ENCODE measurements around the gene BANK1. TPM values are rescaled to one million over a fixed set of nuclear protein-coding genes. Genes with fewer than 3 reads are reported as not detected.

Gene BANK1
- total RNA-seq, 1 experiment from 2014 or later: 52.6 TPM

- peak; percentile 51 for DNase-seq
- H2AFZ ChIP-seq (ENCODE audit: low read length): 0 out of 2 replicates have a peak overlapping the region, but pooled peaks have one; percentile 46
- peak overlapping the region; percentile 91 for H3K4me3 ChIP-seq (ENCODE audit: low read length)
- H3K27ac ChIP-seq (ENCODE audit: low read length): peak overlapping the region; percentile 93
- no peaks in the 10 kb centered on the region for H3K9me3 ChIP-seq (ENCODE audit: low read length)
- H4K20me1 ChIP-seq (ENCODE audit: insufficient read depth, low read depth, low read length): no peaks in the 10 kb centered on the region
- peak overlapping the region; percentile 98 for H3K4me2 ChIP-seq (ENCODE audit: low read depth, low read length, poor library complexity, severe bottlenecking)
- peaks cover 73% of the 10 kb centered on the region for H3K4me1 ChIP-seq (ENCODE audit: low read length)
- peak overlapping the region; percentile 94 for H3K9ac ChIP-seq (ENCODE audit: low read length)
- no peaks in the 10 kb centered on the region for H3K9me2 ChIP-seq (replicated peaks; ENCODE audit: insufficient read depth, low read length)
- H3K36me3 ChIP-seq (ENCODE audit: insufficient read depth, low read length): no peaks in the 10 kb centered on the region
- peaks cover 62% of the 10 kb centered on the region for H3K79me2 ChIP-seq (ENCODE audit: low read length)
- H3K27me3 ChIP-seq (ENCODE audit: low read length): no peaks in the 10 kb centered on the region
These were observed 1.6 kb downstream of the BANK1 start for GRCh38 chr4:101792056-101792590.

- peak overlapping the region; percentile 98 for H3K4me2 ChIP-seq (ENCODE audit: low read depth, low read length, poor library complexity, severe bottlenecking)
- H3K9me3 ChIP-seq (ENCODE audit: low read length): no peaks in the 10 kb centered on the region
- no peak overlapping the region for H2AFZ ChIP-seq (ENCODE audit: low read length)
- no peaks in the 10 kb centered on the region for H3K27me3 ChIP-seq (ENCODE audit: low read length)
- H3K4me3 ChIP-seq (ENCODE audit: low read length): peak overlapping the region; percentile 23; the same call in 1 of the 2 replicates
- H3K9ac ChIP-seq (ENCODE audit: low read length): peak overlapping the region; percentile 24; the same call in 1 of the 2 replicates
- DNase-seq: peak; percentile 47
- H3K9me2 ChIP-seq (replicated peaks; ENCODE audit: insufficient read depth, low read length): no peaks in the 10 kb centered on the region
- H4K20me1 ChIP-seq (ENCODE audit: insufficient read depth, low read depth, low read length): no peaks in the 10 kb centered on the region
- H3K79me2 ChIP-seq (ENCODE audit: low read length): peaks cover 75% of the 10 kb centered on the region
- H3K27ac ChIP-seq (ENCODE audit: low read length): peak overlapping the region; percentile 93
- peaks cover 4% of the 10 kb centered on the region; the same call in 1 of the 2 replicates for H3K36me3 ChIP-seq (ENCODE audit: insufficient read depth, low read length)
- H3K4me1 ChIP-seq (ENCODE audit: low read length): peaks cover 73% of the 10 kb centered on the region
These were observed 2.9 kb downstream of the BANK1 start for GRCh38 chr4:101793397-101793796.

GRCh38 chr4:101794806-101795205 is 4.3 kb downstream of the BANK1 start:
- H3K27me3 ChIP-seq (ENCODE audit: low read length): no peaks in the 10 kb centered on the region
- no peaks in the 10 kb centered on the region for H3K9me2 ChIP-seq (replicated peaks; ENCODE audit: insufficient read depth, low read length)
- no peak overlapping the region for H2AFZ ChIP-seq (ENCODE audit: low read length)
- H3K9ac ChIP-seq (ENCODE audit: low read length): no peak overlapping the region
- H3K9me3 ChIP-seq (ENCODE audit: low read length): no peaks in the 10 kb centered on the region
- no peak overlapping the region for H3K4me2 ChIP-seq (ENCODE audit: low read depth, low read length, poor library complexity, severe bottlenecking)
- peaks cover 65% of the 10 kb centered on the region for H3K4me1 ChIP-seq (ENCODE audit: low read length)
- H3K27ac ChIP-seq (ENCODE audit: low read length): peak overlapping the region; percentile 60; the same call in 1 of the 2 replicates
- H3K79me2 ChIP-seq (ENCODE audit: low read length): peaks cover 75% of the 10 kb centered on the region
- DNase-seq: no peak
- no peak overlapping the region for H3K4me3 ChIP-seq (ENCODE audit: low read length)
- no peaks in the 10 kb centered on the region for H4K20me1 ChIP-seq (ENCODE audit: insufficient read depth, low read depth, low read length)
- peaks cover 4% of the 10 kb centered on the region; the same call in 1 of the 2 replicates for H3K36me3 ChIP-seq (ENCODE audit: insufficient read depth, low read length)

GRCh38 chr4:101795704-101796103 is 5.2 kb downstream of the BANK1 start:
- no peak overlapping the region for H3K4me3 ChIP-seq (ENCODE audit: low read length)
- no peak overlapping the region for H2AFZ ChIP-seq (ENCODE audit: low read length)
- peak overlapping the region; percentile 60; the same call in 1 of the 2 replicates for H3K27ac ChIP-seq (ENCODE audit: low read length)

GRCh38 chr4:101801958-101802357 is 11.4 kb downstream of the BANK1 start:
- peak overlapping the region; percentile 48; the same call in 1 of the 2 replicates for H3K27ac ChIP-seq (ENCODE audit: low read length)
- H3K36me3 ChIP-seq (ENCODE audit: insufficient read depth, low read length): peaks cover 4% of the 10 kb centered on the region; the same call in 1 of the 2 replicates
- no peak overlapping the region for H3K9ac ChIP-seq (ENCODE audit: low read length)
- H4K20me1 ChIP-seq (ENCODE audit: insufficient read depth, low read depth, low read length): no peaks in the 10 kb centered on the region
- H3K9me3 ChIP-seq (ENCODE audit: low read length): no peaks in the 10 kb centered on the region
- H2AFZ ChIP-seq (ENCODE audit: low read length): no peak overlapping the region
- DNase-seq: peak; percentile 57
- no peaks in the 10 kb centered on the region for H3K9me2 ChIP-seq (replicated peaks; ENCODE audit: insufficient read depth, low read length)
- peaks cover 54% of the 10 kb centered on the region for H3K4me1 ChIP-seq (ENCODE audit: low read length)
- H3K27me3 ChIP-seq (ENCODE audit: low read length): no peaks in the 10 kb centered on the region
- H3K4me3 ChIP-seq (ENCODE audit: low read length): no peak overlapping the region
- peaks cover 65% of the 10 kb centered on the region for H3K79me2 ChIP-seq (ENCODE audit: low read length)
- H3K4me2 ChIP-seq (ENCODE audit: low read depth, low read length, poor library complexity, severe bottlenecking): peak overlapping the region; percentile 53

More at GRCh38 chr4:101795704-101796103, 5.2 kb downstream of the BANK1 start:
- H3K9me3 ChIP-seq (ENCODE audit: low read length): no peaks in the 10 kb centered on the region
- H3K79me2 ChIP-seq (ENCODE audit: low read length): peaks cover 81% of the 10 kb centered on the region
- DNase-seq: no peak
- H4K20me1 ChIP-seq (ENCODE audit: insufficient read depth, low read depth, low read length): no peaks in the 10 kb centered on the region
- H3K27me3 ChIP-seq (ENCODE audit: low read length): no peaks in the 10 kb centered on the region
- H3K36me3 ChIP-seq (ENCODE audit: insufficient read depth, low read length): peaks cover 4% of the 10 kb centered on the region; the same call in 1 of the 2 replicates
- H3K4me1 ChIP-seq (ENCODE audit: low read length): peaks cover 61% of the 10 kb centered on the region
- H3K9ac ChIP-seq (ENCODE audit: low read length): no peak overlapping the region
- peak overlapping the region; percentile 14 for H3K4me2 ChIP-seq (ENCODE audit: low read depth, low read length, poor library complexity, severe bottlenecking)
- no peaks in the 10 kb centered on the region for H3K9me2 ChIP-seq (replicated peaks; ENCODE audit: insufficient read depth, low read length)

GRCh38 chr4:101806914-101807313 is 16.4 kb downstream of the BANK1 start:
- no peaks in the 10 kb centered on the region for H3K9me2 ChIP-seq (replicated peaks; ENCODE audit: insufficient read depth, low read length)
- H4K20me1 ChIP-seq (ENCODE audit: insufficient read depth, low read depth, low read length): no peaks in the 10 kb centered on the region
- H3K79me2 ChIP-seq (ENCODE audit: low read length): peaks cover 66% of the 10 kb centered on the region
- peak overlapping the region; percentile 94 for H3K27ac ChIP-seq (ENCODE audit: low read length)
- H3K4me1 ChIP-seq (ENCODE audit: low read length): peaks cover 78% of the 10 kb centered on the region
- no peaks in the 10 kb centered on the region for H3K36me3 ChIP-seq (ENCODE audit: insufficient read depth, low read length)
- H3K9ac ChIP-seq (ENCODE audit: low read length): peak overlapping the region; percentile 55
- no peaks in the 10 kb centered on the region for H3K27me3 ChIP-seq (ENCODE audit: low read length)
- no peak overlapping the region for H2AFZ ChIP-seq (ENCODE audit: low read length)
- H3K4me3 ChIP-seq (ENCODE audit: low read length): peak overlapping the region; percentile 56
- H3K4me2 ChIP-seq (ENCODE audit: low read depth, low read length, poor library complexity, severe bottlenecking): peak overlapping the region; percentile 68
- peak; percentile 96 for DNase-seq
- H3K9me3 ChIP-seq (ENCODE audit: low read length): no peaks in the 10 kb centered on the region

GRCh38 chr4:101807351-101807750 is 16.8 kb downstream of the BANK1 start:
- peaks cover 62% of the 10 kb centered on the region for H3K79me2 ChIP-seq (ENCODE audit: low read length)
- DNase-seq: peak; percentile 55
- H3K27ac ChIP-seq (ENCODE audit: low read length): peak overlapping the region; percentile 94
- no peaks in the 10 kb centered on the region for H3K27me3 ChIP-seq (ENCODE audit: low read length)
- no peaks in the 10 kb centered on the region for H3K36me3 ChIP-seq (ENCODE audit: insufficient read depth, low read length)
- no peak overlapping the region for H2AFZ ChIP-seq (ENCODE audit: low read length)
- H3K4me3 ChIP-seq (ENCODE audit: low read length): peak overlapping the region; percentile 56
- H3K9me3 ChIP-seq (ENCODE audit: low read length): no peaks in the 10 kb centered on the region
- no peaks in the 10 kb centered on the region for H3K9me2 ChIP-seq (replicated peaks; ENCODE audit: insufficient read depth, low read length)
- no peaks in the 10 kb centered on the region for H4K20me1 ChIP-seq (ENCODE audit: insufficient read depth, low read depth, low read length)
- peak overlapping the region; percentile 68 for H3K4me2 ChIP-seq (ENCODE audit: low read depth, low read length, poor library complexity, severe bottlenecking)
- H3K9ac ChIP-seq (ENCODE audit: low read length): peak overlapping the region; percentile 49
- H3K4me1 ChIP-seq (ENCODE audit: low read length): peaks cover 78% of the 10 kb centered on the region

- H3K36me3 ChIP-seq (ENCODE audit: insufficient read depth, low read length): no peaks in the 10 kb centered on the region
- H3K27me3 ChIP-seq (ENCODE audit: low read length): no peaks in the 10 kb centered on the region
- peak overlapping the region; percentile 75 for H3K4me2 ChIP-seq (ENCODE audit: low read depth, low read length, poor library complexity, severe bottlenecking)
- H4K20me1 ChIP-seq (ENCODE audit: insufficient read depth, low read depth, low read length): no peaks in the 10 kb centered on the region
- H3K27ac ChIP-seq (ENCODE audit: low read length): peak overlapping the region; percentile 91
- H3K4me1 ChIP-seq (ENCODE audit: low read length): peaks cover 60% of the 10 kb centered on the region
- H3K9ac ChIP-seq (ENCODE audit: low read length): peak overlapping the region; percentile 58
- H3K4me3 ChIP-seq (ENCODE audit: low read length): peak overlapping the region; percentile 50
- peaks cover 73% of the 10 kb centered on the region for H3K79me2 ChIP-seq (ENCODE audit: low read length)
- no peaks in the 10 kb centered on the region for H3K9me2 ChIP-seq (replicated peaks; ENCODE audit: insufficient read depth, low read length)
- DNase-seq: peak; percentile 90
- H3K9me3 ChIP-seq (ENCODE audit: low read length): no peaks in the 10 kb centered on the region
- peak overlapping the region; percentile 62; the same call in 1 of the 2 replicates for H2AFZ ChIP-seq (ENCODE audit: low read length)
These were observed 23.1 kb downstream of the BANK1 start for GRCh38 chr4:101813604-101814003.

All from Karpas-422 (cell line).